GM10248 (cell line): ENCODE measurements around the gene DTX2.
"Not testable (repeated sequence)": the region's sequence is repeated elsewhere in the genome, so short reads cannot be mapped to it uniquely, and the experiment has no call there.

Experiments
- CTCF ChIA-PET: fragments of 300-600 bp; sonication (Branson Sonifier 250); formaldehyde crosslinking; extraction: SDS; loops from one replicate; lab custom pipeline; 2021; ENCODE audit warnings: antibody characterized with exemption; lab: Yijun Ruan, JAX
- POLR2A ChIA-PET: fragments of 350-650 bp; sonication (Branson Sonifier 250); formaldehyde crosslinking; extraction: SDS; loops from one replicate; lab custom pipeline; 2020; ENCODE audit warnings: antibody characterized with exemption; lab: Yijun Ruan, JAX
- DNase-seq: peaks from one replicate; pipeline ENCODE4 v3.0.0; 2012; ENCODE audit errors: extremely low spot score
- CTCF ChIP-seq: IDR thresholded peaks from 2 replicates; pipeline ENCODE4 v1.5.1; 2012; ENCODE audit warnings: mild to moderate bottlenecking, low read depth; ENCODE audit errors: extremely low read depth, missing control alignments, control extremely low read depth

The DTX2 gene

GRCh38 chr7:76502836-76503235 lies 41.3 kb downstream of the DTX2 start:
- DNase-seq, POLR2A ChIA-PET, CTCF ChIA-PET: not testable (repeated sequence)

- POLR2A ChIA-PET, DNase-seq, CTCF ChIA-PET: not testable (repeated sequence)
Measured at GRCh38 chr7:76503244-76503643, 41.7 kb downstream of the DTX2 start.

DNA sequence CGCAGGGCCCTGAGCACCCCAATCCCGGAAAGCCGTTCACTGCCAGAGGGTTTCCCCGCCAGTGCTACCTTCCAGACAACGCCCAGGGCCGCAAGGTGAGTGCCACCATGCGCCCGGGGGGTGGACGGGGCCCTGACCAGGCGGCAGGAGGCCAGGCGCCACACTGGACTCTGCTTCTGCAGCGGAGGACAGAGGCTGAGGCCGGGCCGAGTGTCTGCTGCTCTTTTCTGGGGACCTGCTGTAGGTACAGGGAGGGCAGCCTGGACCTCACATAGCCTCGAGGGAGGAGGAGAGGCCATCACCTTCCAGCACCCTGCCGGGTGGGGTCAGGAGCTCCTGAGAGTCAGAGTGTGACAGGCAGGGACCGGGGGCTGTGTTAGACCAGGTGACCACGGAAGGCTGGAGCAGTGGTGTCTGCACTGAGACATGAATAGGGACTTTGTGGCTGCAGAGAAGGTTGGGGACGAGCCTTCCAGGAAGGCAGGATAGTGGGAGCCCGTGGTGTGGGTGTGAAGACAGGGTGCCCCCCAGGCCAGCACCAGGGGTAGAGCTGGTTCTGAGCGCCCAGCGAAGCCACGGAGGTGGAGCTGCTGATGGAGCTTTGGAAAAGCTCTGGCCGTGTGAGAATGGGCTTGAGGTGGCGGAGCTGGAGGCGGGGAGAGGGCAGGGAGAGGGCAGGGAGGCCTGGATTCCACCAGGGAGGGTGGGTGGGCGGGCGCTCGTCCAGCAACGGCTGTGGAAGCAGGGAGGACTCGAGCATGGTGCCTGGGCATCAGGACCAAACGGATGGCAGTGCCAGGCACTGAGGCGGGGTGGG lies 43.0 kb downstream of the DTX2 start:
- POLR2A ChIA-PET, CTCF ChIA-PET: not testable (repeated sequence)
- peak; percentile 7 for DNase-seq

- CTCF ChIA-PET: no interaction called here
- peak; percentile 9 for DNase-seq
Measured at GRCh38 chr7:76505168-76506080, 43.9 kb downstream of the DTX2 start.

DNA sequence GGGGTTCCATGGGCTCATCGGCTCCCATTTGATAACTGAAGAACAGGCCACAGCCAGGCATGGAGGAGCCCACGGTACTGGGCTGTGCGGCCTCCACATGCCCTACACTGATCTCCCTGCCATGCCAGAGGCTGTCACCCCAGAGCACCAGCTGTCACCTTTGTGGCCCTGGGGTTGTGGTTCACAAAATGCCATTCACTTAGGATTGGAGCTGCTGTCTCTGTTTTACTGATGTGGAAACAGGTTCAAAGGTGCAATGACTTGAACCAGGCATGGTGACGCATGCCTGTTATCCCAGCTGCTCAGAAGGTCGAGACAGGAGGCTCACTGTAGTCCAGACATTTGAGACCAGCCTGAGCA lies 44.6 kb downstream of the DTX2 start:
- peak; percentile 13 for DNase-seq
- POLR2A ChIA-PET: no interaction called here
- CTCF ChIA-PET: no interaction called here
- no peak for TF ChIP-seq CTCF

More at GRCh38 chr7:76505168-76506080, 43.9 kb downstream of the DTX2 start:
- no peak for TF ChIP-seq CTCF
- POLR2A ChIA-PET: no interaction called here

DNA sequence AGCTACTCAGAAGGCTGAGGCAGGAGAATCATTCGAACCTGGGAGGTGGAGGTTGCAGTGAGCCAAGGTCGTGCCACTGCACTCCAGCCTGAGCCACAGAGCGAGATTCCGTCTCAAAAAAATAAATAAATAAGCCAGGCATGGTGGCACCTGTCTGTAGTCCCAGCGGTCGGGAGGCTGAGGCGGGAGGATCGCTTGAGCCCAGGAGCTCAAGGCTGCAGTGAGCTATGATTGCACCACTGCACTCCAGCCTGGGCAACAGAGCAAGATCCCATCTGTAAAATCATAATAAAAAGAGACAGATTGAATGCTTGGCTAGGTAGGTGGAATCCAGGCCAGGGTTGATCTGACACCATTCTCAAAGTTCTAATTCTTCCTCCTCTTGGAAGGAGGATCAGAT lies 45.1 kb downstream of the DTX2 start:
- DNase-seq, POLR2A ChIA-PET, CTCF ChIA-PET: not testable (repeated sequence)

- ChIA-PET CTCF (no interaction called here), POLR2A (no interaction called here)
- no peak for DNase-seq
- no peak for TF ChIP-seq CTCF
Measured at GRCh38 chr7:76507723-76508406, 46.4 kb downstream of the DTX2 start.

DNA sequence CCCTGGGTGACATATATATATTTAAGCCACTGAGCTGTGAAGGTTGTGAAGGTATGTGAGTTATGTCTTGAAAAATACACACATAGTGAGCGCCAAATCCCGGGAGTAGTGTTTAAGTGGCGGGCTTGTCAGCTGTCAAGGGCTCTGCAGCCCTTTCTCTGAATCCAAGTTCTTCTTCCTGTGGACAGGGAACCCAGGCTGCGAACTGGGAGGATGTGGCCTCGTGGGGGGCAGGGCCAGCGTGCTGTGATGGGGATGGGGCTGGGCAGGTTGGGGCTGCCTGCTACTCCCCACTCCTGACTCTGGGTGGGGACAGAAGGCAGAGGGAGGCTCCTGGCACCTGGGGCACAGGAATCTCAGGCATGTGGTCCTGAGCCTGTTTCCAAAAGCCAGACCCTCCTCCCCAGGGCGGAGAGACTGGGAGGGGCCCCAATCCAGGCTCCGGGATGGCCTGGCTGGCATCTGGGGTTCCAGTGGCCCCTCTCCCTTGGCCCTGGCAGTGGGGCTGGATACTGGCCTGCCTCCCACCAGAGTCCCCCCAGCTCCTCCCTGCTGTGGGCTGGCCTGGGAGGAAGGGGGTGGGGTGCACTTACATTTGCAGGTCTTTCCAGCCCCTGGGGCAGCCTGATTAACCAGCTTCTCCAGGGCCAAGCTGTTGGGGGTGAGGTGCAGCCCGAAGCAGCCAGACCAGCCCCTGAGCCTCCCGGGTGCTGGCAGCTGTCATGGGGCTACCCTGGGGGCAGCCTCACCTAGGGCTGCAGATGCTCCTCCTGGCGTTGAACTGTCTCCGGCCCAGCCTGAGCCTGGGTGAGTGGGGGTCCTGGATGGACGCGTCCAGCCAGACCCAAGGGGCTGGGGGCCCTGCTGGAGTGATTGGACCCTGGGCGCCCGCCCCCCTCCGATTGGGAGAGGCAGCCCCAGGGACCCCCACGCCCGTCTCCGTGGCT lies 48.7 kb downstream of the DTX2 start, which contains the start of gene UPK3B:
Gene UPK3B (plus strand): TSS at position 622 of the 947 bp plus-strand sequence. CDS start 101 bp downstream, at position 723.
- ChIA-PET POLR2A (no interaction called here), CTCF (no interaction called here)
- no peak for DNase-seq
- TF ChIP-seq CTCF: no peak

DNA sequence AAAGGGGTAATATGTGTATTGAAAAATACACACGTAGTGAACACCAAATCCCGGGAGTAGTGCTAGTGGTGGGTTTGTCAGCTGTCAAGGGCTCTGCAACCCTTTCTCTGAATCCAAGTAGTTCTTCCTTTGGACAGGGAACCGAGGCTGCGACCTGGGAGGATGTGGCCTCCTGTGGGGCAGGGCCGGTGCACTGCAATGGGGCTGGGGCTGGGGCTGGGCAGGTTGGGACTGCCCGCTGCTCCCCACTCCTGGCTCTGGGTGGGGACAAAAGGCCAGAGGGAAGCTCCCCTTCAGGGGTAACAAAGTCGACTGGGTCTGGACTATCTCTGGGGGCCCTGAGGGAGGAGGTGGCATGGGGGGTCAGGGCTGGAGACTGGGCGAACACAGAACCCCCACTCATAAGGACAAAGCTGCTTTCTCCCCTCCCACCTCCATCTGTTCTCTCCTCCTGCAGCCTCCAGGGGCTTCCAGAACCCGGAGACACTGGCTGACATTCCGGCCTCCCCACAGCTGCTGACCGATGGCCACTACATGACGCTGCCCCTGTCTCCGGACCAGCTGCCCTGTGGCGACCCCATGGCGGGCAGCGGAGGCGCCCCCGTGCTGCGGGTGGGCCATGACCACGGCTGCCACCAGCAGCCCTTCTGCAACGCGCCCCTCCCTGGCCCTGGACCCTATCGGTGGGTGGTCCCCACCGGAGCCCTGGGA lies 49.8 kb downstream of the DTX2 start:
- CTCF ChIA-PET, POLR2A ChIA-PET, DNase-seq: not testable (repeated sequence)

DNA sequence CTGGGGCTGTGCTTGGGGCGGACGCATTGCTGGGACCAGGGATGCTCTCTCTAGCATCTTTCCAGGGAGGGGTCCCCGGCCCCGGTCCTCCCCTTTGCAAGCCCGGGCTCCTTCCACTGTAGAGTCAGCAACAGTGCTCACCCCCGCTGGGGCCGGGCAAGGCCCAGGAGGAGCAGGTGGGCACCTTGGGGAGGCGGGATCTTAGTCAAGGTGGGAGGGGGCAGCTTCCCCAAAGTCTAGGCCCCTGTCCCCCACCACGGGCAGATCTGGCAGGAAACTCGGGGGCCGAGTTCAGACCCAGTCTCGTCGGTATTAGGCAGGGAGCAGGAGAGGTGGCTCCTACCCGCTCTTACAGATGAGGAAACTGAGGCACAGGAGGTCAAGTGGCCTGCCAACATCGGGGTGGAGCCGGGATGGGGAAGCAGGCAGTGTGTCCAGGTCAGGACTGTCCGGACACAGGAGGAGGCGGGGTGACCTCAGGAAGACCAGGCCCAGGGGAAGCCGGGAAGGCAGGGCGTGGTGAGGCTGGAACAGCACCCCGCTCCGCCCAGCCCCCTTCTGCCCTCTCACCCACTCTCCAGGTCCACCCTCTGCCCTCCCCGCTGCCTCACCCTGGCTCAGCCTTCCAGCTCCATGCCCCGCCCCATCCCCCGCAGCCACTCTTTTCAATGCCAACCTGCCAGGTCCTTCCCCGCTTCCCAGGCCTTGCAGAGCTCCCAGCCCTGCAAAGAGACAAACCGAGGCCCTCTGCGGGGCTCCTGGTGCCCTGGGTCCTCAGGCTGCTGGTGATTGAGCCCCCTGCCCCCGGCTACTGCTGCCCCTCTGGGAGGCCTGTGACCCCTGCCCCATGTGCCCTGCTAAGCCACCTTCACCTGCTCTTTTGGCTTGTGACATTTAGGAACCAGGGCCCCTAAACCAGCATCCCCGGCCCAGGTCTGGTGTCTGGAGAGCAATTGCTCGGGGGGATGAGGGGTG lies 50.7 kb downstream of the DTX2 start:
- DNase-seq, POLR2A ChIA-PET, CTCF ChIA-PET: not testable (repeated sequence)
